Testis (tissue), 2 donors: ENCODE data around the gene NRG2.

Source experiments
- CTCF ChIP-seq, 3 experiments: fragments of 450-650 bp in 2 of 3; fragments of 200-600 bp in 1 of 3; sonication (generic) in 1 of 3; IDR thresholded peaks; one replicate each; pipeline ENCODE4 v1.5.1; 2016 to 2019; ENCODE audit warnings: antibody characterized with exemption in 3 of 3, mild to moderate bottlenecking in 2 of 3, moderate library complexity in 1 of 3
- POLR2A ChIP-seq: fragments of 450-650 bp; IDR thresholded peaks from one replicate; pipeline ENCODE4 v1.6.1; 2017; ENCODE audit warnings: antibody characterized with exemption, mild to moderate bottlenecking, moderate library complexity

- TF ChIP-seq CTCF (IDR thresholded peaks at IDR 0.05) (no peak), POLR2A (no peak)
Observed at GRCh38 chr5:139904566-139904815, 138.6 kb downstream of the NRG2 start.
